CD4-positive, alpha-beta T cell treated with Interleukin-17A for 4 hours (primary cell): Measurements from ENCODE around the gene GNG10.
"Not testable (repeated sequence)": the region's sequence is repeated elsewhere in the genome, so short reads cannot be mapped to it uniquely, and the experiment has no call there.

Source experiments
- DNase-seq: peaks from one replicate; pipeline ENCODE4 v3.0.0-alpha.2; 2020; ENCODE audit warnings: mixed read lengths

Gene GNG10

GRCh38 chr9:111657051-111657450 lies 4.4 kb upstream of the GNG10 start:
- no peak for DNase-seq

GRCh38 chr9:111658943-111659342 lies 2.5 kb upstream of the GNG10 start:
- no peak for DNase-seq

DNA sequence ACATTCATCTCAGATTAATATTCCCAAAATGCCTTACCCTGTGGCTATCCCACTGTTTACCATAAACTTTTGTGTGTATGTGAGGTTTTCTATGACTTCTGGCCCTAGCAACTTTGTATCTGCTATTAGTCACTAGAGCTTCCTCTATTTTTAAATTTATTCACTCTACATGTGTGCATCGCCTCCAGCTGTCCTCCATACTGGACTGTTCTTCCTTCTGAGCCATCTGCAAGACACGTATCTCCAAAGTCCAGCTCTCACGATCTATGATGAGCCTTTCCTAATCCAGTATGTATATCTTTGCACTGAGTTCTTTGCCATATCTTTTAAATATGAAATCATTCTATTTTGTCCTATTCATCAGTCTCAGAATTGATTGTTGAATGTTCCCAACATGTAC lies 1.7 kb upstream of the GNG10 start:
- no peak for DNase-seq

DNA sequence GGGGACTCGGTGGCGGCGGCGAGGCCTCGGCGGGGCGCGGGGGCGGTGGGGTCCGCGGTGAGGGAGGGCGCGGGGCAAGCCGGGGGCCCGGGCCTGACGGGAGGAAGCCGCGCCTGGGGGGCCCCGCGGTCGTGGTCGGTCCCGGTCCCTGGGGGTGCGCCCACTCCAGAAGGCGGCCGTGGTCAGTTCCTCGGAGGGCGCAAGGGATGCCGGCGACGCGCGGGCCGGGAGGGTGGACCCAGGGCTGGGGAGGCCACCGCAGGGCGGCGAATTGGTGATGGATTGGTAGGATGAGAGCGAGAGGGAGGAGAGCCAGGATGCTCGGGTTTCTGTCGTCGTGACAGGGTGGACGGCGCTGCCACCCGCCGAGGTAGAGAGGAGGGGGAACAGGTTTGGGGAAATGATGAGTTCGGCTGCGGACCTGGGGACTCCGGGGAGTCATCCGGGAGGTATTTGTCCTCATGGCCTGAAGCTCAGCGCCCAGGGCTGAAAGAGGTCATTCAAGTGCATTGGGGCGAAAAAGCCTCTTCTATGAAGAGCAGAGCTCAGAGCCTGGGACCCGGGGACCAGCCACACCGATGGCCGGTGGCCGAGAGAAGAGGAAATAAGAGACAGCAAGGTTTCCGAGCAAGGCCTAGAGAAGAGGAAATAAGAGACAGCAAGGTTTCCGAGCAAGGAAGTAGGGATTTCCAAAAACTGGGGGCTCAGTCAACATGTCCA lies 557 bp downstream of the GNG10 start:
- peak; percentile 41 for DNase-seq

DNA sequence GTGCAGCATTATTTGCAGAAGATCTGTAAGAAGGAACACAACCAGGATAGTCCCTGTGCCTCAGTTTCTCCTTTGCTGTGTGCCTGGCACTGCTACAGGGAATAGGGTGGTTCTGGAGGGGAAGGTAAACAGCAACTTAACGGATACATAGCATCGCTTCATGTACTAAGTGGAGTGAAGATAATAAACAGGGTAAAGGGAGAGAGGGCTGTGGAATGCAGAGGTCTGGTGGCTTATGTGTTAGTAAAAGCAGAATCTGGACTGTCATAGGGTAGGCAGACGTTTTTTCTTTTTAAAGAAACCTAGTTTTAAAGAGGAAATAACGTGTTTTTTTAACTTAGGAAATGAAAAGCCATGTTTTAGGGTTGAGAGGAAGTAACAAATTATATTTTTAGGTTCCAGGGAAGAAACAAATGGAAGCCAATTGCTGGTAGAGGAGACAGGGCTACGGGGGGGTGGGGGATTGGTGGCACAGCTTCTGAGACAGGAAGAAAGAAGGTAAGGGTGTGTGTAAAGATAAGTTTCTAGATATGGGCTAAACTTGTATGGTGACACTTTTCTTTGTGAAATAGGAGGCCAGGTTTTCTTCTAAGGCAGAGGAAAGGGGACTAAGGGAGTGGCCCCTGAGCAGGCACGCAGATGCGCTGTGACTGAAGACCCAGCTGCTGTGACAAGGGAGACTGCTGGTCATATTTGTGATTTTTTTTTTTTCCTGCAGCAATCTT lies 1.3 kb downstream of the GNG10 start:
- DNase-seq = peak; percentile 40

DNA sequence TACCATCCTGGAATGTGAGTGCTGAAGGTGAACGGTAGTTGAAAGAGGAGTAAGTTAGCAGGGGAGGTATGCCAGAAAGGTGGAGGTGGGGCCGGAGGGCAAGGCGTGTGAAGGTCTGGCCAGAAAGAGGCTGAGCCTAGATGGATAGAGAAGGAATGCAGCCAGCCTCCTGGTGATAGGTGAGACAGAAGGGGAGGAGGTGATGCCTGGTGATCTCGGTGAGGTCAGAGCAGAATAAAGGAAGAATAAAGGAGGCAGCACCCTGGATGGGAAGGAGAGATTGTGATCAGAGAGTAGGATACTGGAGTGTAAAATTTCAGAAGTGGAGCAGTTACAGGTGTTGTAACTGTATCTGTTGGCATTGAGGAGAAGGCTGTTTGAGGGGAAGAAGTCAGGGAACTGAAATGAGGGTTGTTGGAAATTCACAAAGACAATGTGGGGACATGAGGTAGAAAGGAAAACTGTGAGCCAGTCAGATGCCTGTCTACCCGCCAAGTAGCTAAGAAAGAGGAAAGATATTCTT lies 2.0 kb downstream of the GNG10 start:
- DNase-seq = no peak

GRCh38 chr9:111668026-111668573 lies 6.7 kb downstream of the GNG10 start:
- DNase-seq = no peak

GRCh38 chr9:111668601-111669000 lies 7.2 kb downstream of the GNG10 start:
- DNase-seq = not testable (repeated sequence)

DNA sequence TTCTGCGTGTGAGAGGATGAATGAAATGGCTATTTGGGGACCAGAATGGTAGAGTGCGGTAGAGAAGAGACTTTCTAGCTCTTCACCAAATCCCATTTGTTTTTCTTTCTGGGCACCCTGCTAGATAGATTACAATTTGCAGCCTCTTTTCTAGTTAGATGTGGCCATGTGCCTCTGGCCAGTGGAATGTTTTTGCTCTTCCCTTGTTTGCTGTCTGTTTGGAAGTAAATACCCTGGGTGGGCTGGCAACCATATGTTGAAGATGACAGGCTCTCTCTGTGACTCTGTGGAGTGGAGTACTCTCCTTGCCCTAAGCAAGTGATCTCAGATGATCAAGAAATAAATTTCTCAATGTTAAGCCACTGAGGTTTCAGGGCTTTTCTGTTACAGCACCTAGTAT lies 12.9 kb downstream of the GNG10 start:
- no peak for DNase-seq

GRCh38 chr9:111676116-111676515 lies 14.7 kb downstream of the GNG10 start:
- DNase-seq = no peak

DNA sequence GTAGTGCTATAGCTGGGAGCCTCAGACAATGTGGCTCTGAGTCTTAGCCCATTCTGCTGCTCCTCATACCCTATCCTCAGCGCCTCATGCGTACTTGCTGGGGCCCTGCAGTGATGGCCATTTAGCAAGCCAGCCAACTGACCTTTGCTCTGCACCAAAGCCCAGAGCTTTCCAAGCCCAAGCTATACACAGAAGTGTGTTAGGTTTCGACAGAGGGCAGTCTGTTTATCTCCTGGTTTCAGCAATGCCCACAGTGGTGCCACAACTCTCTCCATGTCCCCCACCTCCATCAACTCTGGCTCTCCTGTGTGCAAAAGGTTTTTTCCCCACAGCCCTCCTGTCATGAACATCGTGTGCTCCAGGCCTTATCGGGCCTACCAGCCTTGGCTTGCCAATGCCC lies 16.9 kb downstream of the GNG10 start:
- no peak for DNase-seq

- no peak for DNase-seq
Observed at GRCh38 chr9:111679199-111679598, 17.8 kb downstream of the GNG10 start.

DNA sequence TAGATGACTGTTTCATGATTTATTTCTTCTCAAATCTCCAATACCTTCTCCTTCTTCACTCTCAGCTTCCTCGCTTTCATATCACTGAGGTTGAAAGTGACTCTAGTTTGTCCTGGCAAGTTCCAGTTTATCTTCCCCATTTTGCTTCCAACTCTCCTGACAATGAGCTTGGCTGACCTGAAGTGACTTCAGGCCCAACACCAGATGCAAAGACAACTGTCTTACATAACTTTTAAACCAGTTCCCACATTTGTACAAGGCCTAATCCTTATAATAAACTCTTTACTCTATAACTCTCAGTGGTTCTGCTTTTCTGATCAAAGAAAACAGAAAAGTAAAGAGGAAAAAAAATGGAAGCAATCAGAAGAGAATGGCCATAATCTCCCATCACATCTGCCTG lies 22.0 kb downstream of the GNG10 start:
- no peak for DNase-seq

- no peak for DNase-seq
Observed at GRCh38 chr9:111691672-111692329, 30.4 kb downstream of the GNG10 start.

GRCh38 chr9:111696796-111697195 lies 35.4 kb downstream of the GNG10 start:
- no peak for DNase-seq

DNA sequence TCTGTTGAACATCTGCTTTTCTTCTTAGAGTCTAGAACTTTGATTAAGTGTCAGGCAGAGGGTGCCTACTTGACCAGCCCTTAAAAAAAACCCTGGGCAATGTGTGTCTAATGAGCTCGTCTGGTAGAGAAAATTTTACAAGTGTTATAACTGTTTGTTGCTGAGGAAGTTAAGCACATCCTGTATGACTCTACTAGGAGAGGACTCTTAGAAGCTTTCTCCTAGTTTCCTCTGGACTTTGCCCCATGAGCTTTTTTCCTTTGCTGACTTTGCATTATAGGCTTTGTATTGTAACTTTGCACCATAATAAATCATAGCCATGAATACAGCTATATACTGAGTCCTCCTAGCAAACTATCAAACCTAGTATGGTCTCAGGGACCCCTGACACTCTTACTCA lies 39.4 kb downstream of the GNG10 start:
- no peak for DNase-seq

DNA sequence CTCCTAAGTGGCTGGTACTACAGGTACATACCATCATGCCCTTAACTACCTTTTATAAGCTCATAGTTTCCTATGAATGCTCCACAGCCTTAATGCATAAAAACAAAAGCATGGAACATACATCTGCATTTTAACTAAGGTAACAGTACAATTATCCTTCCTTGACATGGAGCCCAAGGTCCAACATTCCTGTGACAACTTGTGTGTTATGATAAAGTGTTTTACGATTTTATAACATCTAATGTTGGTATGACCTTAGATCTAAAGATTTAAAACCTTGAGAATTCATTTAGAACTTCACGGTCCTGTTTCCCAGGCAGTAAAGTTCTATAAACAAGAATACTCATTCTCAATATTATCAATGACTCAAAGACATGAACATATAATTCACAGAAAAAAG lies 43.1 kb downstream of the GNG10 start:
- no peak for DNase-seq

DNA sequence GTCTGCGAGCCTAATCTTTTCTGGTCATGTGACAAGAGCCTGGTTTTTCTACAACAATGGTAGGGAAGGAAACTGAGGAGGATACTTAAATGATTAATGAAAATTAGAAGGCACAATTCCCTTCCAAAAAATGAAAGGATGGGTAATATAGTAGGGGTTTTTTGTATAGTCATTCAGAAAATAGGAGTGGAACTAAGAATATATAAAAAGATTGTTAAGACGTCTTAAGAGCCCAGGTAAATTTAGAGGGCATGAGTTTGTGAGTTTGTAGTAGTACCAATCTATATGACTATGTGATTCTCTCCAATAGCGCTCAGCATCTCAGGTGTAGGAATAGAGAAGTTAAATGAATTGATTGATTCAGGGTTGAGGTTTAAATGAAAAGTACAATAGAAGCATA lies 50.1 kb downstream of the GNG10 start:
- DNase-seq = no peak

DNA sequence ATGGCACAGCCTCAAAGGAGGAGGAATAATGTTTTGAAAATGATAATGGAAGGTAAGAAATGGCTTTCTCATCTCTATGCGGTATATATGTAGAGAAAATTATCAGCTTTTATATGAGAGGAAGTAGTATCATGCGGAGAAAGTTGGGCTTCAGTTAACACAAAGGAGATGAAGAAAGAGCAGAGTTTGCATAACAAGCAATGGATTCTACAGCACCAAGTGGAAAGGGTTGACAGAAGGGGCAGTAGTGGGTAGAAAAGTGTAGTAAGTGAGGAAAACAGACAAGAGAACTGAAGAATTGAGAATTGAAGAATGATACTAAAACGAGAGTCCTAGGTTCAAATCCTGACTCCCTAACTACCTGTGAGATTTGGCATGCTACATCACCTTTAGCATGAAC lies 51.0 kb downstream of the GNG10 start:
- no peak for DNase-seq

GRCh38 chr9:111715471-111715870 lies 54.1 kb downstream of the GNG10 start:
- no peak for DNase-seq

- no peak for DNase-seq
Observed at GRCh38 chr9:111719541-111719940, 58.1 kb downstream of the GNG10 start.
